GM21423 (cell line): Measurements from ENCODE around the gene LNPEP.

Source experiments
- ATAC-seq: cut with Tn5 transposase; IDR thresholded peaks from one replicate; pipeline ENCODE4 v1.9.1; 2021; ENCODE audit warnings: mild to moderate bottlenecking, moderate library complexity; ENCODE audit not compliant: unreplicated experiment

The LNPEP gene

DNA sequence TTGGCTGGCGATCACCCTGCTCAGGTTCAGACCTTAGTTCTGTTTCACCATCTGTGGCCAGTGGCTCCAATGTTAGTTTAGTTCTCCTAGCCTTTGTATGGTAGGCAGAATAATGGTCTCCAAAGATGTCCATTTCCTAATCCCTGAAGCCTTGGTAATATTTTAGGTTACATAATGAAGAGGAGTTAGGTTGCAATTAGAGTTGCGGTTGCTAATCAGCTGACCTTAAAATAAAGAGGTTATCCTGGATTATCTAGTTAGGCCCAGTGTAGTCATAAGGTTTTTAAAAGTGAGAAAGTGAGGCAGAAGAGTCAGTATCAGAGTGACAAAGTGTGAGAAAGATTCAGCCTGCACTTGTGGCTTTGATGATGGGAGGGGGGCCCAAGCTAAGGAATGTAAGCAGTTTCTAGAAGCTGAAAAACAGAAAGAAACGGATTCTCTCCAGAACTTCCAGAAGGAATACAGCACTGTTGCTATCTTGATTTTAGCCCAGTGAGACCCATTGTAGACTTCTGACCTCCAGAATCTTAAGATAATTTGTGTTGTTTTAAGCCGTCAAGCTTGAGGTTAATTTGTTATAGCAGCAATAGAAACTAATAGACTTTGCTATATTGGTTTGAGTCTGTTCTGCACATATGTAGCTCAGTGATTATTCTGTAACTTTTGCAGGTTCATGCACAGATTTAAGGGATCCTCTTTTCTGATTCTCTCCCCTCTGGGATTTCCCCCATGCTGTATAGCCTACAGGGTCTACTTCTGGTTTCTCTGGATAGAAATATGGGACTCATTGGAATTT is 21.6 kb downstream of the LNPEP start:
- ATAC-seq, result peak; percentile 43

- no peak for ATAC-seq
Observed at GRCh38 chr5:96958977-96959376, 23.1 kb downstream of the LNPEP start.

DNA sequence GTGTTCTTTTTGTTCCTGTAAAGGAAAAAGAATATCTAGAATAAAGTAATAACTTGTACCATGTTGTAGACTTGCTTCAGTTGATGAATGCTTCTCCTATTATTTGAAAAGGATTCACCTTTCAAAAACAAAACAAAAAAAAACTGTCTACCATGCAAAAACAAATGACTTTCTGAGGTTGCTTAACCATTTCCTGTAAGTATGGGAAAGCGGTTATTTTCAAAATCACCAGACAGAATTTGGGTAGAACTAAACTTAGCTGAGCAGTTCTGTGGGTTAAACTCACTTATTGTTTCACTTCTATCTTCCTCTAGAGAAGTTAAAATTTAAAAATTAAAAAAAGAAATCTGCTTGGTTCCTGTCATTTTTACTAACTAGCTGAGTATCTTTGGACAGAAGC is 25.2 kb downstream of the LNPEP start:
- ATAC-seq, result peak; percentile 52

DNA sequence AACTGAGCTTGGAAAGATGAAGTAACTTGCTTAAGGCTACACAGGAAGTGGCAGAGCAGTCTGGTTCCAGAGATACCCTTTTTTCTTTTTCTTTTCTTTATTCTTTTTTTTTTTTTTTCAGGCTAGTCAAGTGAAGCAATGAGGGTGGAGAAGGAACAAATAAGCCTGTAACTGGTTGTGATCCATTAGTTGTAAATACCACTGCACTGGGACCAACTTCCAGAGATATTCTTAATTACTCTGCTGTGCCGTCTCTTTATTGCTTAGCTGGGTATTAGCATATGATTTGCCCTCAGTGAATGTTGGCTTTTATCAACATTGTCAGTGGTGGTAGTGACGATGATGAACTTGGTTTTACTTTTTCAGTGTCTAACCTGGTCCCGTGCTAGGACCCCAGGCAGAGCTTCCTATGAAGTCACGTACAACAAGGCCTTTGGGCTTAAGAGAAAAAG is 26.7 kb downstream of the LNPEP start:
- ATAC-seq, result no peak

DNA sequence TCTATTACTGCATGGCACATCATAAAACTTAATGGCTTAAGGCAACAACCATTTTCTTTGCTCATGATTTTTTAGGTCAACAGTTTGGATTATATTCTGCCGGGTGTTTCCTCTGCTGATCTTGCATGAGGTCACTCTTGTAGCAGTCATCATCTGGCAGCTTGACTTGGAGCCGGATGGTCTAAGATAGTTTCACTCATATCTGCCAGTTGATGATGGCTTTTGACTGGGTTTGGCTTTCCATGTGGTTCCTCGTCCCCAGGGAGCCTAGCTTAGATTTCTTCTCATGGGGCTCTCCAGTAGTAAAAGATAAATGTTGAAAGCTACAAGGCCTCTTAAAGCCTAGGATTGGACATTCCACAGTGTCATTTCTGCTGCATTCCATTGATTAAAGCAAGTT is 27.4 kb downstream of the LNPEP start:
- peak; percentile 69 for ATAC-seq

DNA sequence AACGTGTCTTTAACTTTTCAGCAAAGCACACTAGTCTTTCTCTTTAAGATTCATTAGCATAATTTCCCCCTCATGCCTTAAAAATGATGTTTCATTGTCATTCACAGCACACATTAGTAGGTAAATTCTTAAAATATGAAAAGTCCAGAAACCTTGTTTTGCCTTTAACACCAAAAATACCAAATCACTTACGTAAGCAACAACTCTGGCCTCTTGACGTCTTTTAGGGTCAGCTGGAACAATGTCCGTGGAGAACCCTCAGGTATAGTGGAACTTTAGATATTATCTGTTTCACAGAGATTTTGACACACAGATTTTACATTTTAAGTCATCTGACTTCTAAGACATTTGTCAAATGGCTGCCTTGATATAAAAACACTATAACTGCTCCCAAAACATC is 30.9 kb downstream of the LNPEP start:
- no peak for ATAC-seq

GRCh38 chr5:96967400-96967799 is 31.5 kb downstream of the LNPEP start:
- ATAC-seq, result no peak

- no peak for ATAC-seq
Observed at GRCh38 chr5:96968074-96968473, 32.2 kb downstream of the LNPEP start.

DNA sequence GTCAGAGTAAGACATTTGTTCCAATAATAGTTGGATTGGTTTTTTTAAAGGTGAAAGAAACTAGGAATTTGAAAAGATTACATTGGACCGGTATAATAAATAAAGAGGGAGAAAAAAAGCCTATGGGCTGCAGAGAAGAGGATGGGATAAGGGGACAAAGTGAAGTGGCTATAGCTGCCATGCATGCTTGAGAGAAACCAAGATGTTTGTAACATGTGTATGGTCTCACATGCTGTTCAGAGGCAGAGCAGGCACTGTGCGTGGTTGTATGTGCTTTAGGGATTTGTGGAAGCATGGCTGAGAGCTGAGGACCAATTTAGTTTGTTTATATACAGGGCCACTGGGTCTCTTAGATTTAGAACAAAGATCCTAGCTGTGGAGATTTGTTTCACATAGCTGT is 32.7 kb downstream of the LNPEP start:
- ATAC-seq, result no peak

DNA sequence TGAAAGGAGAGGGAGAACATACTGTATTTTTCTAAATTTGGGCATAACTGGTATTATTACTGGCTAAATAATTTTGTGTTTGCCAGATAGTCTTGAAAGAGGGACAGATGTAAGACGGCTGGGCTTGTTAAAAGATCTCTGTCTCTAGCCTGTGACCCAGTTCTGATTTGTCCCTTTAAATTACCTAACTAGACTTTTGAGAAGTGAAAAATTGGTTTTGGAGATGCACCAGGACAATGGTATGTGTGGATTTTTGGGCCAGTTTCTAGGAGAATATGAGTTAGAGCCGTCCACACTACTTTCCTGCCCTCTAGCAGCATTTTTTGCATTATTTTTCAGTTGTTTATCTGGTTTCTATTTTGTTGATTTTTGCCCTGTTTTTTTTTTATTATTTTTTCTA is 33.5 kb downstream of the LNPEP start:
- ATAC-seq, result no peak

GRCh38 chr5:96972599-96973334 is 36.9 kb downstream of the LNPEP start:
- no peak for ATAC-seq

- ATAC-seq, result peak; percentile 49
Observed at GRCh38 chr5:96973532-96974401, 37.9 kb downstream of the LNPEP start.

GRCh38 chr5:96975656-96976055 is 39.8 kb downstream of the LNPEP start:
- ATAC-seq, result no peak

GRCh38 chr5:96977228-96977627 is 41.3 kb downstream of the LNPEP start:
- no peak for ATAC-seq

GRCh38 chr5:96978812-96979449 is 43.1 kb downstream of the LNPEP start:
- no peak for ATAC-seq

- ATAC-seq, result no peak
Observed at GRCh38 chr5:96984506-96985192, 48.8 kb downstream of the LNPEP start.

- no peak for ATAC-seq
Observed at GRCh38 chr5:96986450-96986849, 50.6 kb downstream of the LNPEP start.

GRCh38 chr5:96990102-96990501 is 54.2 kb downstream of the LNPEP start:
- ATAC-seq, result no peak

- ATAC-seq, result no peak
Observed at GRCh38 chr5:96991708-96992107, 55.8 kb downstream of the LNPEP start.

DNA sequence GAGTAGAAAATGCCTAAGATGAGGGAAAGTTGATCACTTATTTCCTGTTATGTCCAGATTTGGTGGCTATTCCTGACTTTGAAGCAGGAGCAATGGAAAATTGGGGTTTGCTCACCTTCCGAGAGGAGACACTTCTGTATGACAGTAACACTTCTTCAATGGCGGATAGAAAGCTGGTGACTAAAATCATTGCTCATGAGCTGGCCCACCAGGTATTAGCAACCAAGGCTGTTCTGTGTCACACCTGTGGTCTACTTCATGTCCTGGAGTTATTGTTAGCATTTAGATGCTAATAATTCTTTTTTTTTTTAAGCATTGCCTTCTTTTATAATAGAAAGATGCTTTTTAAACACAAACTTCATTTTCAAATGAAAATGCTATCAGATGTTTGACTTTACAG is 57.9 kb downstream of the LNPEP start:
- no peak for ATAC-seq
